ENCODE results near the gene PLA2G5.

PLA2G5 gene

DNA sequence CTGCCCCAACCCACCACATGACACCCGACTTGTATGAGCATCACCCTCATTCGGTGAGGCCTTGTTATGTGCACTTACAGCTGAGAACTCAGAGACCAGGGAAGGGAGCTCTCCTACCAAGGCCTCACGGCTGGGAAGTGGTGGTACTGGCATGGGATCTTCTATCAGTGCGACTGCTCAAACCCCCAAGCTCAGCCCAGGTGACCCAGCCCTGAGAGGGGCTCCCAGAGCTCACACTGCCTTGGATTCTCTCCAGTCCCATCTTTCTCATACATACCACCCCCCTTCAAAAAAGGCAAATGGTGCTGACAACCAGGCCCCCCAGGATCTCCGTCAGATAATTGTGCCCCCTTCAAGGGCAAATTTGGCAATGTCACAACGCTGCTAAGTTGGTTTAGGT lies 68.4 kb downstream of the PLA2G5 start (continued):
- TF ChIP-seq, protein P1, sequence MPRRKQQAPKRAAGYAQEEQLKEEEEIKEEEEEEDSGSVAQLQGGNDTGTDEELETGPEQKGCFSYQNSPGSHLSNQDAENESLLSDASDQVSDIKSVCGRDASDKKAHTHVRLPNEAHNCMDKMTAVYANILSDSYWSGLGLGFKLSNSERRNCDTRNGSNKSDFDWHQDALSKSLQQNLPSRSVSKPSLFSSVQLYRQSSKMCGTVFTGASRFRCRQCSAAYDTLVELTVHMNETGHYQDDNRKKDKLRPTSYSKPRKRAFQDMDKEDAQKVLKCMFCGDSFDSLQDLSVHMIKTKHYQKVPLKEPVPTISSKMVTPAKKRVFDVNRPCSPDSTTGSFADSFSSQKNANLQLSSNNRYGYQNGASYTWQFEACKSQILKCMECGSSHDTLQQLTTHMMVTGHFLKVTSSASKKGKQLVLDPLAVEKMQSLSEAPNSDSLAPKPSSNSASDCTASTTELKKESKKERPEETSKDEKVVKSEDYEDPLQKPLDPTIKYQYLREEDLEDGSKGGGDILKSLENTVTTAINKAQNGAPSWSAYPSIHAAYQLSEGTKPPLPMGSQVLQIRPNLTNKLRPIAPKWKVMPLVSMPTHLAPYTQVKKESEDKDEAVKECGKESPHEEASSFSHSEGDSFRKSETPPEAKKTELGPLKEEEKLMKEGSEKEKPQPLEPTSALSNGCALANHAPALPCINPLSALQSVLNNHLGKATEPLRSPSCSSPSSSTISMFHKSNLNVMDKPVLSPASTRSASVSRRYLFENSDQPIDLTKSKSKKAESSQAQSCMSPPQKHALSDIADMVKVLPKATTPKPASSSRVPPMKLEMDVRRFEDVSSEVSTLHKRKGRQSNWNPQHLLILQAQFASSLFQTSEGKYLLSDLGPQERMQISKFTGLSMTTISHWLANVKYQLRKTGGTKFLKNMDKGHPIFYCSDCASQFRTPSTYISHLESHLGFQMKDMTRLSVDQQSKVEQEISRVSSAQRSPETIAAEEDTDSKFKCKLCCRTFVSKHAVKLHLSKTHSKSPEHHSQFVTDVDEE (CRISPR knock-in tag; IDR thresholded peaks at IDR 0.05) = no peak
- TF ChIP-seq TOX (CRISPR knock-in tag; IDR thresholded peaks at IDR 0.05; ENCODE audit: borderline replicate concordance) = no peak
- TF ChIP-seq ZC3H10 (CRISPR knock-in tag; IDR thresholded peaks at IDR 0.05) = no peak

DNA sequence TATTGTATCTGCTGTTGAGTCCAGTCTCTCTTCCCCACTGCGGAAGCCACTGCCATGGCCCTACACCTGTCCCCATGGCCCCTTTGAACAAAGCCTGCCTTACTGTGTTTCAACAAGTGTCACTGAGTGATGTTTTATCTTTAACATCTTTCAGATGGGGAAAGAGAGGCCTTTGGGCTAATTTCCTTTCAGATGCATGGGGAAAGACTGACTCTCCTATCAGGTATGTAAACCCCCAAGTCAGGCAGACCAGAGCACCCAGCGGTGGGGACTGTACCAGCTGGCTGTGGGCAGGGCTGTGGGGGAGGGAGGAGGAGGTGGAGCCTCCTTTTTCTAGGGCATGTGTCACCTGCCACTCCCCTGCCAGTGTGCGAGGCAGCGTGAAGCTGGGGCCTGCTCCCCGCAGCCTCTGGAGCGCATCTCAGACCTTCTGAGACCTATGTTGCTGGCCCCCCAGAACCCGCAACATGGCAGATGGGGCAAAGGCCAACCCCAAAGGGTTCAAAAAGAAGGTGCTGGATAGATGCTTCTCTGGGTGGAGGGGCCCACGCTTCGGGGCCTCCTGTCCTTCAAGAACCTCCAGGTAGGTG lies 69.1 kb downstream of the PLA2G5 start, which contains the start of gene PLA2G2F:
PLA2G2F (plus strand) TSS at position 363 of the 590 bp plus-strand sequence; CDS start at position 468, 105 bp downstream.
- ATAC-seq = no peak

GRCh38 chr1:20139776-20140612 lies 70.0 kb downstream of the PLA2G5 start:
- no peak for TF ChIP-seq ESRRG (CRISPR knock-in tag; IDR thresholded peaks at IDR 0.05)
- no peak for ATAC-seq

More for the DNA sequence above, 69.1 kb downstream of the PLA2G5 start, which contains the start of gene PLA2G2F:
- no peak for TF ChIP-seq ZNF8 (CRISPR knock-in tag; IDR thresholded peaks at IDR 0.05)
- TF ChIP-seq ISL1 (CRISPR knock-in tag; IDR thresholded peaks at IDR 0.05) = no peak
- TF ChIP-seq ARNTL (CRISPR knock-in tag; IDR thresholded peaks at IDR 0.05; ENCODE audit: borderline replicate concordance, low read depth) = no peak
- no peak for TF ChIP-seq TOX (CRISPR knock-in tag; IDR thresholded peaks at IDR 0.05; ENCODE audit: borderline replicate concordance)
- TF ChIP-seq, protein P2, sequence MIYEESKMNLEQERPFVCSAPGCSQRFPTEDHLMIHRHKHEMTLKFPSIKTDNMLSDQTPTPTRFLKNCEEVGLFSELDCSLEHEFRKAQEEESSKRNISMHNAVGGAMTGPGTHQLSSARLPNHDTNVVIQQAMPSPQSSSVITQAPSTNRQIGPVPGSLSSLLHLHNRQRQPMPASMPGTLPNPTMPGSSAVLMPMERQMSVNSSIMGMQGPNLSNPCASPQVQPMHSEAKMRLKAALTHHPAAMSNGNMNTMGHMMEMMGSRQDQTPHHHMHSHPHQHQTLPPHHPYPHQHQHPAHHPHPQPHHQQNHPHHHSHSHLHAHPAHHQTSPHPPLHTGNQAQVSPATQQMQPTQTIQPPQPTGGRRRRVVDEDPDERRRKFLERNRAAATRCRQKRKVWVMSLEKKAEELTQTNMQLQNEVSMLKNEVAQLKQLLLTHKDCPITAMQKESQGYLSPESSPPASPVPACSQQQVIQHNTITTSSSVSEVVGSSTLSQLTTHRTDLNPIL (CRISPR knock-in tag; IDR thresholded peaks at IDR 0.05; ENCODE audit: low read depth) = no peak
- TF ChIP-seq CSDC2 (CRISPR knock-in tag; IDR thresholded peaks at IDR 0.05) = no peak
- TF ChIP-seq ZC3H10 (CRISPR knock-in tag; IDR thresholded peaks at IDR 0.05) = no peak

- no peak for TF ChIP-seq TOX (CRISPR knock-in tag; IDR thresholded peaks at IDR 0.05; ENCODE audit: borderline replicate concordance)
- TF ChIP-seq TCF4 (CRISPR knock-in tag; IDR thresholded peaks at IDR 0.05; ENCODE audit: borderline replicate concordance) = no peak
- TF ChIP-seq OSR1 (CRISPR knock-in tag; IDR thresholded peaks at IDR 0.05) = no peak
- TF ChIP-seq CSDC2 (CRISPR knock-in tag; IDR thresholded peaks at IDR 0.05) = no peak
- TF ChIP-seq, protein P3, sequence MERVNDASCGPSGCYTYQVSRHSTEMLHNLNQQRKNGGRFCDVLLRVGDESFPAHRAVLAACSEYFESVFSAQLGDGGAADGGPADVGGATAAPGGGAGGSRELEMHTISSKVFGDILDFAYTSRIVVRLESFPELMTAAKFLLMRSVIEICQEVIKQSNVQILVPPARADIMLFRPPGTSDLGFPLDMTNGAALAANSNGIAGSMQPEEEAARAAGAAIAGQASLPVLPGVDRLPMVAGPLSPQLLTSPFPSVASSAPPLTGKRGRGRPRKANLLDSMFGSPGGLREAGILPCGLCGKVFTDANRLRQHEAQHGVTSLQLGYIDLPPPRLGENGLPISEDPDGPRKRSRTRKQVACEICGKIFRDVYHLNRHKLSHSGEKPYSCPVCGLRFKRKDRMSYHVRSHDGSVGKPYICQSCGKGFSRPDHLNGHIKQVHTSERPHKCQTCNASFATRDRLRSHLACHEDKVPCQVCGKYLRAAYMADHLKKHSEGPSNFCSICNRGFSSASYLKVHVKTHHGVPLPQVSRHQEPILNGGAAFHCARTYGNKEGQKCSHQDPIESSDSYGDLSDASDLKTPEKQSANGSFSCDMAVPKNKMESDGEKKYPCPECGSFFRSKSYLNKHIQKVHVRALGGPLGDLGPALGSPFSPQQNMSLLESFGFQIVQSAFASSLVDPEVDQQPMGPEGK (CRISPR knock-in tag; IDR thresholded peaks at IDR 0.05; ENCODE audit: borderline replicate concordance) = no peak
- no peak for TF ChIP-seq ESRRG (CRISPR knock-in tag; IDR thresholded peaks at IDR 0.05)
- TF ChIP-seq, protein P4, sequence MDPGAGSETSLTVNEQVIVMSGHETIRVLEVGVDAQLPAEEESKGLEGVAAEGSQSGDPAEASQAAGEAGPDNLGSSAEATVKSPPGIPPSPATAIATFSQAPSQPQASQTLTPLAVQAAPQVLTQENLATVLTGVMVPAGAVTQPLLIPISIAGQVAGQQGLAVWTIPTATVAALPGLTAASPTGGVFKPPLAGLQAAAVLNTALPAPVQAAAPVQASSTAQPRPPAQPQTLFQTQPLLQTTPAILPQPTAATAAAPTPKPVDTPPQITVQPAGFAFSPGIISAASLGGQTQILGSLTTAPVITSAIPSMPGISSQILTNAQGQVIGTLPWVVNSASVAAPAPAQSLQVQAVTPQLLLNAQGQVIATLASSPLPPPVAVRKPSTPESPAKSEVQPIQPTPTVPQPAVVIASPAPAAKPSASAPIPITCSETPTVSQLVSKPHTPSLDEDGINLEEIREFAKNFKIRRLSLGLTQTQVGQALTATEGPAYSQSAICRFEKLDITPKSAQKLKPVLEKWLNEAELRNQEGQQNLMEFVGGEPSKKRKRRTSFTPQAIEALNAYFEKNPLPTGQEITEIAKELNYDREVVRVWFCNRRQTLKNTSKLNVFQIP (CRISPR knock-in tag; IDR thresholded peaks at IDR 0.05; ENCODE audit: borderline replicate concordance, low read depth) = no peak
- TF ChIP-seq RARB (CRISPR knock-in tag; IDR thresholded peaks at IDR 0.05) = no peak
Measured at GRCh38 chr1:20141001-20141400, 71.0 kb downstream of the PLA2G5 start.

DNA sequence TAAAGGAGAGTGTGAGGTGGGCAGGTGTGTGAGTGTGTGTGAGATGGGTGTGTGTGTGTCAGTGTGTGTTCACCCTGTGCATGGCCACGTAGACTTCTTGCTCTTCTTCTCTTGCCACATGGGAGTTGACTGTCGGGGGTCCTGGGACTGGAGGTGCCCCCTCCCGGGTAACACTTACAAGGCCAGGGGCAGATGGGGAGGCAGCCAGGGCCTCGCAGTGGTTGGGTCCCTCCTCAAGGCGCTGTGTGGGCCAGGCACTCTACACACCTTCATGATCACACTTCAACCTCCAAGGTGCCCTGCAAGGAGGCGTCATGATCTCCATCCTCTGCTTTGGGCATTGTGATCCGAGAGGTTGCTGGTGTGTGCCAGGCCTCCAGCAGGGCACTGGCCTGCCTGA lies 71.5 kb downstream of the PLA2G5 start:
- no peak for ATAC-seq
- TF ChIP-seq SNAI2 (CRISPR knock-in tag; IDR thresholded peaks at IDR 0.05) (no peak), OSR1 (CRISPR knock-in tag; IDR thresholded peaks at IDR 0.05) (no peak), BACH2 (CRISPR knock-in tag; IDR thresholded peaks at IDR 0.05; ENCODE audit: borderline replicate concordance) (no peak), CSDC2 (CRISPR knock-in tag; IDR thresholded peaks at IDR 0.05) (no peak), TCF4 (CRISPR knock-in tag; IDR thresholded peaks at IDR 0.05; ENCODE audit: borderline replicate concordance) (no peak), RARB (CRISPR knock-in tag; IDR thresholded peaks at IDR 0.05) (no peak), ZFP30 (CRISPR knock-in tag; IDR thresholded peaks at IDR 0.05) (no peak), ESRRG (CRISPR knock-in tag; IDR thresholded peaks at IDR 0.05) (no peak), ARNTL (CRISPR knock-in tag; IDR thresholded peaks at IDR 0.05; ENCODE audit: borderline replicate concordance, low read depth) (no peak), GLIS3 (CRISPR knock-in tag; IDR thresholded peaks at IDR 0.05) (no peak), ZFP3 (CRISPR knock-in tag; IDR thresholded peaks at IDR 0.05) (no peak)
- TF ChIP-seq, protein P2 (CRISPR knock-in tag; IDR thresholded peaks at IDR 0.05; ENCODE audit: low read depth) = no peak
- TF ChIP-seq, protein P3 (CRISPR knock-in tag; IDR thresholded peaks at IDR 0.05; ENCODE audit: borderline replicate concordance) = no peak

More at GRCh38 chr1:20141001-20141400, 71.0 kb downstream of the PLA2G5 start:
- ATAC-seq = no peak
